Esophagus squamous epithelium (tissue), 4 donors: Measurements from ENCODE around the gene ASPDH.

Experiments used
- CTCF ChIP-seq, 6 experiments: fragments of 450-650 bp in 4 of 6; fragments of 200-600 bp in 2 of 6; sonication (generic) in 2 of 6; IDR thresholded peaks; one replicate each; pipeline ENCODE4 v1.5.1; 2016 to 2019; ENCODE audit warnings: antibody characterized with exemption in 6 of 6, mild to moderate bottlenecking in 4 of 6, moderate library complexity in 4 of 6
- POLR2A ChIP-seq, 4 donors: fragments of 450-650 bp; IDR thresholded peaks; one replicate each; pipeline ENCODE4 v1.6.1; 2017; ENCODE audit warnings: antibody characterized with exemption in 4 of 4, mild to moderate bottlenecking in 4 of 4, moderate library complexity in 3 of 4

GRCh38 chr19:50465986-50466705, 47.6 kb downstream of the ASPDH start:
- TF ChIP-seq CTCF (IDR thresholded peaks at IDR 0.05) (no peak), POLR2A (IDR thresholded peaks at IDR 0.05) (no peak)
